Endothelial cell of umbilical vein (primary cell): ENCODE measurements around the gene PDCD2. TPM values are rescaled to one million over a fixed set of nuclear protein-coding genes. Genes with fewer than 3 reads are reported as not detected.

ENCODE experiments used
- BruUV-seq: library from RNA; stranded (reverse); fragments of 400-500 nt; replicated peaks from 2 replicates; lab custom pipeline; 2021; lab: Mats Ljungman, UMichigan
- CTCF ChIA-PET: fragments of 300-600, 350-600 bp; sonication (Branson Sonifier 250); formaldehyde crosslinking; loops from one replicate; lab custom pipeline; 2021; ENCODE audit warnings: antibody characterized with exemption, inconsistent platforms; lab: Charles Lee
- POLR2A ChIA-PET: fragments of 300-600, 350-600 bp; sonication (Branson Sonifier 250); formaldehyde crosslinking; loops from one replicate; lab custom pipeline; 2021; ENCODE audit warnings: antibody characterized with exemption, inconsistent platforms; lab: Charles Lee
- DNase-seq: peaks from one replicate; pipeline ENCODE4 v3.0.0-alpha.2; 2011; ENCODE audit warnings: low read depth, low spot score
- FAIRE-seq: peaks from 2 replicates; lab custom pipeline; 2011; peaks lifted over from hg19 to GRCh38; lab: Jason Lieb, UNC
- H2AFZ ChIP-seq: 2 replicates; pipeline ENCODE4 v1.6.0; 2012; ENCODE audit warnings: low read depth, low read length, control low read depth, inconsistent platforms
- H3K27ac ChIP-seq: 2 replicates; pipeline ENCODE4 v1.5.1; 2011; ENCODE audit warnings: low read depth, mild to moderate bottlenecking, control low read depth, low read length, moderate library complexity; ENCODE audit not compliant: insufficient read depth
- H3K27me3 ChIP-seq, 2 experiments: 2 replicates each; pipeline versions ENCODE4 v1.6.0 to v1.6.1; 2011; ENCODE audit warnings: low read length in 2 of 2, mixed read lengths in 1 of 2; ENCODE audit not compliant: control insufficient read depth in 2 of 2, insufficient read depth in 2 of 2
- H3K36me3 ChIP-seq, 2 experiments: 2 replicates in 1 of 2; 3 replicates in 1 of 2; pipeline ENCODE4 v1.5.1; 2011; ENCODE audit warnings: low read length in 2 of 2, mild to moderate bottlenecking in 1 of 2, moderate library complexity in 1 of 2; ENCODE audit not compliant: control insufficient read depth in 2 of 2, insufficient read depth in 2 of 2; ENCODE audit errors: extremely low read depth in 1 of 2
- H3K4me1 ChIP-seq: 3 replicates; pipeline ENCODE4 v1.5.1; 2011; ENCODE audit warnings: mild to moderate bottlenecking, low read length; ENCODE audit not compliant: control insufficient read depth, insufficient read depth; ENCODE audit errors: extremely low read depth
- H3K4me2 ChIP-seq: 2 replicates; pipeline ENCODE4 v1.6.1; 2011; ENCODE audit warnings: low read length, control low read depth, mixed read lengths; ENCODE audit not compliant: insufficient read depth
- H3K4me3 ChIP-seq, 3 experiments: fragments of 200-600 bp in 1 of 3; sonication (generic), shearing (Covaris generic) in 1 of 3; replicated peaks in 1 of 3; 2 replicates each; pipeline ENCODE4 v1.5.1; 2011 to 2016; ENCODE audit warnings: control low read depth in 3 of 3, low read length in 3 of 3, mild to moderate bottlenecking in 2 of 3, inconsistent platforms in 1 of 3, low read depth in 1 of 3, moderate library complexity in 1 of 3; ENCODE audit not compliant: insufficient read depth in 1 of 3
- H3K79me2 ChIP-seq: 2 replicates; pipeline ENCODE4 v1.6.0; 2012; ENCODE audit warnings: low read length, inconsistent platforms; ENCODE audit not compliant: control insufficient read depth, insufficient read depth
- H3K9ac ChIP-seq: replicated peaks from 2 replicates; pipeline ENCODE3; 2011; ENCODE audit warnings: low read length, control low read depth; ENCODE audit not compliant: insufficient read depth; ENCODE audit errors: extremely low read depth
- H3K9me1 ChIP-seq: replicated peaks from 3 replicates; pipeline ENCODE4 v1.6.0; 2011; ENCODE audit warnings: mild to moderate bottlenecking, low read length; ENCODE audit not compliant: control insufficient read depth, insufficient read depth; ENCODE audit errors: extremely low read depth
- H3K9me3 ChIP-seq: replicated peaks from 2 replicates; pipeline ENCODE4 v1.5.1; 2012; ENCODE audit warnings: low read length, inconsistent platforms; ENCODE audit not compliant: control insufficient read depth, insufficient read depth
- H4K20me1 ChIP-seq: replicated peaks from 2 replicates; pipeline ENCODE3; 2011; ENCODE audit warnings: mild to moderate bottlenecking, low read length; ENCODE audit not compliant: control insufficient read depth, insufficient read depth; ENCODE audit errors: extremely low read depth
- EZH2 ChIP-seq: IDR thresholded peaks from 2 replicates; pipeline ENCODE4 v1.6.1; 2012; ENCODE audit warnings: borderline replicate concordance, low read depth, mild to moderate bottlenecking, moderate library complexity, low read length, inconsistent platforms; ENCODE audit not compliant: severe bottlenecking
- FOS ChIP-seq: IDR thresholded peaks from 2 replicates; pipeline ENCODE4 v1.6.1; 2011; ENCODE audit warnings: mild to moderate bottlenecking, low read length, moderate library complexity, borderline replicate concordance; ENCODE audit not compliant: insufficient read depth
- GATA2 ChIP-seq: IDR thresholded peaks from 2 replicates; pipeline ENCODE4 v1.7.0; 2011; ENCODE audit warnings: low read depth, mild to moderate bottlenecking, moderate library complexity, mixed read lengths, low read length; ENCODE audit not compliant: insufficient read length, insufficient read depth
- JUN ChIP-seq: IDR thresholded peaks from 2 replicates; pipeline ENCODE4 v1.6.1; 2011; ENCODE audit warnings: borderline replicate concordance, low read depth; ENCODE audit not compliant: insufficient read length, insufficient read depth
- MYC ChIP-seq: IDR thresholded peaks from one replicate; pipeline ENCODE4 v1.6.1; 2011; ENCODE audit warnings: mild to moderate bottlenecking, low read depth, low read length
- POLR2A ChIP-seq: IDR thresholded peaks from 2 replicates; pipeline ENCODE4 v1.6.1; 2012; ENCODE audit warnings: low read depth, mild to moderate bottlenecking, control low read depth, low read length
- POLR2AphosphoS5 ChIP-seq: IDR thresholded peaks from 2 replicates; pipeline ENCODE4 v1.6.1; 2012; ENCODE audit warnings: low read depth, mild to moderate bottlenecking, control low read depth, low read length, moderate library complexity; ENCODE audit not compliant: insufficient read depth
- dilution Hi-C: fragments of 300-500 bp; cut with MboI; formaldehyde crosslinking; loops from one replicate; pipeline ENCODE4 v1.15.0; 2019; ENCODE audit warnings: low sequenced_read_pairs; ENCODE audit not compliant: extremely low pct_ligation_motif_present
- intact Hi-C: fragments of 100-400 bp; cut with micrococcal nuclease; formaldehyde crosslinking; loops from one replicate; pipeline ENCODE4 v1.10.0; 2022
- polyA plus RNA-seq, 4 experiments: library from polyadenylated mRNA; depleted of rRNA in 3 of 4; stranded (reverse) in 3 of 4; unstranded in 1 of 4; fragments of >200 nt; gene quantifications; 2 replicates each; pipeline versions ENCODE4 v1.2.1 to v1.2.3, GENCODE V29; 2011 to 2012; ENCODE audit warnings: missing spikeins in 1 of 4
- total RNA-seq: library from RNA; stranded (reverse); gene quantifications from 2 replicates; pipeline ENCODE4 v1.2.3, GENCODE V29; 2021
- TF ChIP-seq, protein P1 (sequence below): IDR thresholded peaks from 2 replicates; pipeline ENCODE4 v1.6.1; 2011; ENCODE audit not compliant: insufficient read depth, insufficient read length
- TF ChIP-seq, protein P2 (sequence below), 2 donors: IDR thresholded peaks; 1 replicate in 1 of 2; 2 replicates in 1 of 2; pipeline ENCODE4 v1.5.1; 2011; ENCODE audit warnings: low read length in 2 of 2, mild to moderate bottlenecking in 2 of 2, moderate library complexity in 2 of 2, control low read depth in 1 of 2, inconsistent platforms in 1 of 2, low read depth in 1 of 2; ENCODE audit not compliant: insufficient read depth in 1 of 2; ENCODE audit errors: extremely low read depth in 1 of 2

Gene PDCD2
- total and polyA plus RNA-seq, 2 donors (not counting 3 experiments of a cell fraction or from before 2014, with no cell fraction given): 53.9 to 67.8 TPM

DNA sequence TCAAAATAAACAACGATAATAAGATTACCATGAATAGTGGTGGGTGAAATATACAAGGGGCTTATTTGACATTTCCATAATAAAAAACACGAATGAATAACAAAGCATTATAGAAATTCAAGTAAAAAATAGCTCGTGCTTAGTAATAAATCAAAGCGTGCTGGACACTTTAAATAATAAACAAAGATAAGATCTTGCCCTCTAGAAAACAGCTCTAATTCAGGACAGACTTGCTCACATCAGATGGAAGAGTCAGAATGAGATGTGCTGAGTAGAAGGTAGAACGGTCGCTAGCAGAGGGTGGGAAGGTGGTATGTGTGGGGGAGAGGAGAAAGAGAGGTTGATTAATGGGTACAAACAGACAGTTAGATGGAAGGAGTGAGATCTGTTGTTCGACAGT, 58.6 kb downstream of the PDCD2 start:
- H2AFZ ChIP-seq: no peak overlapping the region
- FAIRE-seq (no peak), DNase-seq (no peak)
- no TSS peak for BruUV-seq
- no peak overlapping the region for H3K4me3 ChIP-seq
- intact Hi-C loops: no loop called here
- H3K79me2 ChIP-seq: no peaks in the 10 kb centered on the region
- H3K36me3 ChIP-seq: no peaks in the 10 kb centered on the region
- peaks cover 5% of the 10 kb centered on the region for H3K4me1 ChIP-seq
- POLR2A ChIA-PET: no interaction called here
- TF ChIP-seq MYC (no peak), GATA2 (no peak), POLR2AphosphoS5 (no peak), EZH2 (no peak), JUN (no peak), FOS (no peak), POLR2A (no peak)
- TF ChIP-seq, protein P1, sequence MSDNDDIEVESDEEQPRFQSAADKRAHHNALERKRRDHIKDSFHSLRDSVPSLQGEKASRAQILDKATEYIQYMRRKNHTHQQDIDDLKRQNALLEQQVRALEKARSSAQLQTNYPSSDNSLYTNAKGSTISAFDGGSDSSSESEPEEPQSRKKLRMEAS: no peak
- TF ChIP-seq, protein P2, sequence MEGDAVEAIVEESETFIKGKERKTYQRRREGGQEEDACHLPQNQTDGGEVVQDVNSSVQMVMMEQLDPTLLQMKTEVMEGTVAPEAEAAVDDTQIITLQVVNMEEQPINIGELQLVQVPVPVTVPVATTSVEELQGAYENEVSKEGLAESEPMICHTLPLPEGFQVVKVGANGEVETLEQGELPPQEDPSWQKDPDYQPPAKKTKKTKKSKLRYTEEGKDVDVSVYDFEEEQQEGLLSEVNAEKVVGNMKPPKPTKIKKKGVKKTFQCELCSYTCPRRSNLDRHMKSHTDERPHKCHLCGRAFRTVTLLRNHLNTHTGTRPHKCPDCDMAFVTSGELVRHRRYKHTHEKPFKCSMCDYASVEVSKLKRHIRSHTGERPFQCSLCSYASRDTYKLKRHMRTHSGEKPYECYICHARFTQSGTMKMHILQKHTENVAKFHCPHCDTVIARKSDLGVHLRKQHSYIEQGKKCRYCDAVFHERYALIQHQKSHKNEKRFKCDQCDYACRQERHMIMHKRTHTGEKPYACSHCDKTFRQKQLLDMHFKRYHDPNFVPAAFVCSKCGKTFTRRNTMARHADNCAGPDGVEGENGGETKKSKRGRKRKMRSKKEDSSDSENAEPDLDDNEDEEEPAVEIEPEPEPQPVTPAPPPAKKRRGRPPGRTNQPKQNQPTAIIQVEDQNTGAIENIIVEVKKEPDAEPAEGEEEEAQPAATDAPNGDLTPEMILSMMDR (IDR thresholded peaks at IDR 0.05; ENCODE audit: extremely low read depth in 1 of 2, insufficient read depth in 1 of 2, low read depth in 1 of 2, low read length in 2 of 2): no peak
- H3K9ac ChIP-seq: no peak overlapping the region
- CTCF ChIA-PET: interaction anchor here (1.2 to 1.3 kb wide), 3 partner anchors 9 to 736 kb away, joined by 3 to 8 read pairs (median 4); no protein-coding TSS in a partner anchor
- H3K4me2 ChIP-seq: no peak overlapping the region
- H4K20me1 ChIP-seq: no peaks in the 10 kb centered on the region
- H3K27ac ChIP-seq: no peak overlapping the region
- H3K27me3 ChIP-seq: no peaks in the 10 kb centered on the region
- no peaks in the 10 kb centered on the region for H3K9me3 ChIP-seq
- H3K9me1 ChIP-seq: no peaks in the 10 kb centered on the region
- dilution Hi-C loops: no loop called here

Other genes starting within 250 kb of the PDCD2 start
- 182 and 198 TPM in 2 replicates for gene PSMB1, start 31.3 kb downstream of the PDCD2 start, total RNA-seq
- gene PSMB1, start 31.3 kb downstream of the PDCD2 start, polyA plus RNA-seq: 471 and 560 TPM in 2 replicates
- 15.3 and 17.7 TPM in 2 replicates for gene TBP, start 30.3 kb downstream of the PDCD2 start, total RNA-seq
- 17.5 and 24.8 TPM in 2 replicates for gene TBP, start 30.3 kb downstream of the PDCD2 start, polyA plus RNA-seq